HG02571 (cell line): ENCODE data around the gene ACRV1.

Experiments
- ATAC-seq: cut with Tn5 transposase; IDR thresholded peaks from one replicate; pipeline ENCODE4 v1.9.1; 2021; ENCODE audit warnings: mild to moderate bottlenecking, moderate library complexity; ENCODE audit not compliant: unreplicated experiment

Gene ACRV1

DNA sequence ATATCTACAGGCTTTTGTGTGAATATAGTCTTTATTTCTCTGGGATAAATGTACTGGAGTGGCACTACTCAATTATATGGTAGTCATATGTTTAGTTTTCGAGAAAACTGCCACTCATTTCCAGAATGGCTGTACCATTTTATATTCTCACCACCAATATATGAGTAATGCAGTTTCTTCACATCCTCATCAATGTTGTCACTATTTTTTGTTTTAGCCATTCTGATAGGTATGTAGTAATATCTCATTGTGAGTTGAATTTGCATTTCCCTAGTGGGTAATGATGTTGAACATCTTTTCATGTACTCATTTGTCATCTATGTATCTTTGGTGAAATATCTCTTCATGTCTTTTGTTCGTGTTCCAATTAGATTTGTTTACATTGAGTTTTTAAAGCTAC lies 18.0 kb downstream of the ACRV1 start:
- ATAC-seq: no peak

DNA sequence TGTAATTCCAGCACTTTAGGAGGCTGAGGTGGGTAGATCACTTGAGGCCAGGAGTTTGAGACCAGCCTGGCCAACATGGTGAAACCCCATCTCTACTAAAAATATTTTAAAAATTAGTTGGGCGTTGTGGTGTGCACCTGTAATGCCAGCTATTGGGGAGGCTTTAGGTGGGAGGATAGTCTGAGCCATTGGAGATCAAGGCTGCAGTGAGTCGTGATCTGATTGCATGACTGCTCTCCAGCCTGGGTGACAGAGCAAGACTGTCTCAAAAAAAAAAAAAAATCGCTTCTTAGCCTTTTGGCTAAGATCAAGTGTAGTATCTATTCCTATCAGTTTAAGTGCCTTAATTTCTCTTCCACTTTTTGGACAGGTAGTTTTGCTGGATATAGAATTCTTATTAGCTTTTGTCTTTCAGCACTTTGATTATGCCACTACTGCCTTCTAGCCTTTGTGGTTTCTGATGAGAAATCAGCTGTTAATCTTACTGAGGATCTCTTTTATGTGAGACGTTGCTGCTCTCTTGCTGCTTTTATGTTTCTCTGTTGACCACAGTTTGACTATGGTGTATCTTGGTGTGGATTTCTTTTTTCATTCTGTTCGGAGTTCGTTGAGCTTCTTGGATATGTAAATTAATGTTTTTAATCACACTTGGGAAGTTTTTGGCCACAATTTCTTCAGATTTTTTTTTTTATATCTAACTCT lies 31.0 kb downstream of the ACRV1 start:
- ATAC-seq: no peak

DNA sequence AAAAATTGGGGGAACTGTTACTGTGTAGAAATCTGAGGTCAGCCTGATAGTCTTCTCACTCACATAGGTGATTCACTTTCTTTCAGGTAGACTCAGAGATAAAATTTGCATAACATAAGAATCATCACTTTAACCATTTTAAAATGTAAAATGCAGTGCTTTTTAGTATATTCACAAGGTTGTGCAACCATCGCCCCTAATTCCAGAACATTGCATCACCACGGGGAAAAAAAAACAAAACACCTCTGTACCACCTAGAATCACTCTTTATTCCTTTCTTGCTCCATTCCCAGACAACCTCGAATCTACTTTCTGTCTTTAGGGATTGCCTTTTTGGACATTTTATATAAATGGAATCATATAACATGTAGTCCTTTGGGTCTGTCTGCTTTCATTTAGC lies 34.8 kb downstream of the ACRV1 start:
- no peak for ATAC-seq

DNA sequence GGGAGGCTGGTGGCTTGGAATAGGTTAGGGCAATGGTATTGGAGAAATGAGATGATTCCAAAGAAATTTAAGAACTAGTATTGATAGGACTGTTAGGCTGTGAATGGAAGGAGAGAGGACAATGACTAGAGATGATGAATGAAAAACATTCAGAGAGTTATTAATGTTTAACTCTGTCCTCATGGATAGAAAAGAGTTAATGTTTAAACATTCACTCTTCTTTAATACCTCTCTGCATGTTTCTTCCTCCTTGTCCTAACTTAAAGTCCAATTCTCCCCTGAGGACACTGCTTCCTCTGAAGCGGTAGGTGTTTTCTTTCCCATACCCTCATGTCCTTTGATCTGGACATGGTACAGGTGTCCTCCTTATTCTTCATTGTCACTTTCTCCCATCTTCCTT lies 42.3 kb downstream of the ACRV1 start:
- ATAC-seq: no peak

DNA sequence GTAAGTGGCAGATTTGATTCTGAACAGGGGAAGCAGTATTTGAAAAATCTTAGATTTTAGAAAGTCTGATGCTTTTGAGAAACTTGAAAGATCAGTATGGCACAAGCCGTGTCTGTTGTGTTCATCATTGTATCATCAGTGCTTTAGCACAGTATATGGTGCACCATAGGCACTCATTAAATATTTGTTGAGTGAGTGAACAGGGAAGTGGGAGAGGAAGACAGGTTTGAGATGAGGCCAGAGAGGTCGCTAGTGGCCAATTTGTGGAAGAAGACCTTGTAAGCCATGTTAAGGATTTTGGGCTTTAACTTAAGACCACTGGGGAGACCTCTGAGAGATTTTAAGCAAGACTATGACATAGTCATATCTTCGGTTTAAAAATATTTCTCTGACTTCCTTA lies 42.8 kb downstream of the ACRV1 start:
- no peak for ATAC-seq

DNA sequence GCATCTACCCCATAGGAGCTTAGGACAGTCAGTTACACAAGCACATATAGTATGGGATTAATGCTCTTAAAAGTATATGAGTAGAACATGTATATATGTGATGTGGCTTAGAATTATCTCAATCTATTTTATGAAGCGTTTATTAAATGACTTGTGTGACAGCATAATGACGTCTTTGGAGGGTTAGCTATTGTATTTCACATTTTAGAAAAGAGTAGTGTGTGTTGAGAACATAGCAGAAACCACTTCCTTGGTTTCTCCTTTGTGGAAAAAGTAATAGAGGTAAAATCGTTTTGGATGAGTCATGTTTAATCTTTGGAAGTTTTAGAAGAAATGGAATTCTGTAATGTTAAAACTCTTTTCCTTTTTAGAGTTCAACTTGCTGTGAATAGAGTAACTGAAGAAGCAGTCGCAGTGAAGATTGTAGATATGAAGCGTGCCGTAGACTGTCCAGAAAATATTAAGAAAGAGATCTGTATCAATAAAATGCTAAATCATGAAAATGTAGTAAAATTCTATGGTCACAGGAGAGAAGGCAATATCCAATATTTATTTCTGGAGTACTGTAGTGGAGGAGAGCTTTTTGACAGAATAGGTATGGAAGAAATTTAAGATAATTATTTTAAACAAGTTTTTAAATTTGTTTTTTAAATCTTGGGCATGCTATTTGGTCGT lies 53.3 kb downstream of the ACRV1 start:
- no peak for ATAC-seq

DNA sequence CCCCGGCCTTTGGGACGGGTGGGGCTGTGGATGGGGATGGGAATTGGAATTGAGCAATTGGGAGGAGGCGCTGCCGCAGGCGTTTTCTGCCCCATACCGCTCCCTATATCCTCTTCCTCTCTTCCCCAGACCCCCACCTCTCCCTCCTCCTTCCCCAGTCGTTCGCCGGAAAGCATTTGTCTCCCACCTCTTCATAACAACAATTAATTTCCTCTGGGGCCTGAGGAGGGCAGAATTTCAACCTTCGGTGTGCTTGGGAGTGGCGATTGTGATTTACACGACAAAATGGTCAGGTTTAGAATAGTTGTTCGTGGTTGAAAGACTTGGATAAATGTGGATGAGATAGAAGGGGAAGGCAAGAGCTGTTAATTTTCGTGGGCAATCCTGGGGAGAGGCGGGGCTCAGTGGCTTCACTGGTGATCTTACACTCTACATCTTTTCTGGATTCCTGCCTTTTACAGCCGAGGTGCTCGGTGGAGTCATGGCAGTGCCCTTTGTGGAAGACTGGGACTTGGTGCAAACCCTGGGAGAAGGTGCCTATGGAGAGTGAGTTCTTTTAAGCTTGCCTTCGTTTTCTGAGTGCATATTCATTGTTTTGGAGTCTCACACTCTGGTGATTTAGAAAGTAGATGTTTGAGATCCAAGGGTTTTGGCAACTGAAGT lies 54.2 kb downstream of the ACRV1 start:
- ATAC-seq: peak; percentile 22

DNA sequence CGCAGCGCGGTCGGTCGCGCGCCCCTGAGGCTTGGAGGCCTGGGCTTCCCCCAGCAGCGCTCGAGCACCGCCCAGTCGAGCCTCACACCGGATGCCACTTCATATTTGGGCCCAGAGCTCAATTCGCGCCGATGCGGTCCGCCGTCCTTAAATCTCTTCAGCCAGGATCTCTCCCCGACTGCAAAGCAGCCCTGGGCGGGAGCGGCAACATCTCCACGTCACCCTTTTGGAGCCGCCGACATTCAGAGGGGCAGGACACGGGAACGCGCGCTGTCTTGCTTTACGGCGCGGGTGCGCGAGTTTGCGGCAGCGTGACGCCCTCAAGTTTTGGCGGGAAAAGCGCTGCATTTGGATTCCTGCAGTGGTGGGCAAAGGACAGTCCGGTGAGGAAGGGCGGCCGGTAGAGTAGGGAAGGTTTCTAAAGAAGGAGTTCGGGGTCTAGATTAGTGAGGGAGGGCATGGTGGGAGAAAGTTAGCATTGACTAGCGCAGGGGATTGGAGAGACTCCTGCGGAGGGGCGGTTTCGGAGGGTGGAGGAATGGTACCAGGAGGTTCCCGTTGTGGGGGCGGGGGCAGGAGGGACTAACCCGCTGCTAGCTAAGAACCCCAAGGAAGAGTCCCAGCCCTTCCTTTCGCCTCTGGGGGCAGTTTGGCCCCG lies 54.9 kb downstream of the ACRV1 start:
- ATAC-seq: peak; percentile 90

DNA sequence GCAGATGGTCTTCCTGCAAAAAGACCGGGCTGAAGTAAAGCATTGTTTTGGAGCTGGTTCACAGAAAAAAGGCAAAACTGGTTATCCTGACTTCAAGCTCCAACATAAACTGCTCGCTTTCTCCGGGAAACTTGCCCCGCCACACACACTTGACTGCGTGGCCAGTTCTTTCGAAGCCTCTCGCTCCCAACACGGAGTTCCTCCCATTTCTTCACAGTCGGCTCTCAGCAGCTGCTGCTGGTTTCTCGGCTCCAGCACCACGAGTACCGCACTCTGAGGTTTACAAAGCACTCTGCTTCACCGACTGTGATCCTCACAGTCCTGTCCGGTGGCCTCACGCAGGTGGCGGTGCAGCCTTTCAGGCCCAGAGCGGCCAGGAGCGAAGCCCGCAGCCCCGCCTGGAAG lies 55.4 kb downstream of the ACRV1 start:
- peak; percentile 23 for ATAC-seq

DNA sequence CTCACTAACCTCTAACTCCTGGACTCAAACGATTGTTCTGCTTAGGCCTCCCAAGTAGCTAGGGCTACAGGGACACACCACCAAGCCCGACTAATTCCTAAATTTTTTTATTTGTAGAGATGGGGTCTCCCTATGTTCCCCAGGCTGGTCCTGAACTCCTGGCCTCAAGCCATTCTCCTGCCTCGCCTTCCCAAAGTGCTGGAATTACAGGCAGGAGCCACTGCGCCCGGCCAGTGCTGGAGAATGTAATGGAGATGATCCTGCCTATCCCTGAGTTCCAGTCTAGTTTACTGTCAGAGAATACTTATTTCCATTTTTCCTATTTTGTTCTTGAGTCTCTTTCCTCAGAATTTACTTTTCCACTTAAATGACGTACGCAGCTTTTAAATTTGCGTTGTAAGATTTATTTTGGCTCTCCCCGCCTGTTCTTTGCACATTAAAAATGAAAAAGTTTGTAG lies 55.9 kb downstream of the ACRV1 start, which contains the start of gene CHEK1:
Gene CHEK1, plus strand, starts transcription at position 408 of the 458 bp plus-strand sequence. CDS start 1,606 bp downstream, outside the sequence.
- no peak for ATAC-seq

DNA sequence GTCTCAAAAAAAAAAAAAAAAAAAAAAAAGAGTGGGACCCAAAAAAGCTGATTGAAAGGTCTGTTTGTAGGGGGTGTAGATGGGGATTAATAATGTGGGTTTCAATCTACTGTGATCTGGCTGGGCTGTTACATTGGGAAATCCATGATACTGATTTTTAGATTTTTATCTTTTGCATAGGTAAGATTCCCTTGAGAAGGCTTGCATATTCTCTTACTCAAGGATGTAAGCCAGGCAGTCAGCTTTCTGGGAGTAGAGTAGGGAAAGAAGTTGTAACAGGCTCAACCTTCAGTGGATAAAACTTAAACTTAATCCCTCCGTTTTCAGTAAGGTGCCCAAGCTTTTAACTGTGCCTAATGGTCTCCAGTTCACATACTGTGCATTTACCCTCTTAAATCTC lies 57.6 kb downstream of the ACRV1 start:
- ATAC-seq: no peak

DNA sequence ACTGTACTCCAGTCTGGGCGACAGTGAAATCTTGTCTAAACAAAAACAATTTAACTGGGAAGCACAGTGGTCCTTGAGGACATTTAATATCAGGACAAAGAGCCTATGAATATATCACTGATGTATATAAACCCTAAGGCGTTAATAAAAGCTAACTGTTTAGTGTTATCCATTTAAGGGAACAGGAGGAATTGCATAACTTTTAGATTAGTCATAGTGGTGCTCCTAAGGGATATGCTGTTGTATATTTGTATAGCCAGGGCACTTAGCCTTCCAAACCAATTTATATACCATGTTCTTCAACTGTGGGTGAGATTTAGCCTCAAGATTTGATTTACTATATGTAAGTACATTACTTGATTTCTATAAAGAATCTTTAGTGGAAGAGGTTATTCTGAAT lies 58.7 kb downstream of the ACRV1 start:
- no peak for ATAC-seq
